SIG-M5 treated with dmso at 0.1 percent for 504 hours (cell line): ENCODE data around the gene DCUN1D1.

ENCODE experiments used
- DNase-seq: peaks from one replicate; lab custom pipeline; 2025; ENCODE audit not compliant: unreplicated experiment; lab: John Stamatoyannopoulos, UW

The DCUN1D1 gene

DNA sequence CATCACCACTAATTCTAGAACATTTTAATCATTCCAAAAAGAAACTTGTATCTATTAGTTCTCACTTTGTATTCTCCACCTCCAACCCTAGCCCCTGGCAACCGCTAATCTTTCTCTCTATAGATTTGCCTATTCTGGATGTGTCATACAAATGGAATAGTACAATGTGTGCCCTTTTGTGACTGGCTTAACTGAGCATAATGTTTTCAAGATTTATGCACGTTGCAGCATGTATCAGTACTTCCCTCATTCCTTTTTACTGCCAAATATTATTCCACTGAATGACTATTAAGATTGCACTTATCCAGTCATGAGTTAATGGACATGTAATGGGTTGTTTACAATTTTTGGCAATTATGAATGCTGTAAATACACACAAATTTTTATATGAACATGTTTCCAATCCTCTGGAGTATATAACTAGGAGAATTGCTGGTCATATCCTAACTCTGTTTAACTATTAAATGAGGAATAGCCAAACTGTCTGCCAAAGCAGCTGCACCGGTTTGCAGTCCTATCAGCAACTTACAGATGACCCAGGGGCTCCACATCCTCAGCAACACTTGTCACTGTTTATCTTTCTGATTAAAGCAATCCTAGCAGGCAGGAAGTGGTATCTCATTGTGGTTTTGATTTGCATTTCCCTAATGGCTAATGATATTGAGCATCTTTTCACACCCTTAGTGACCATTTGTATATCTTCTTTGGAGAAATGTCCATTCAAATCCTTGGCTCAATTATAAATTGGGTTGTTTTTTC, 42.9 kb downstream of the DCUN1D1 start:
- no peak for DNase-seq

DNA sequence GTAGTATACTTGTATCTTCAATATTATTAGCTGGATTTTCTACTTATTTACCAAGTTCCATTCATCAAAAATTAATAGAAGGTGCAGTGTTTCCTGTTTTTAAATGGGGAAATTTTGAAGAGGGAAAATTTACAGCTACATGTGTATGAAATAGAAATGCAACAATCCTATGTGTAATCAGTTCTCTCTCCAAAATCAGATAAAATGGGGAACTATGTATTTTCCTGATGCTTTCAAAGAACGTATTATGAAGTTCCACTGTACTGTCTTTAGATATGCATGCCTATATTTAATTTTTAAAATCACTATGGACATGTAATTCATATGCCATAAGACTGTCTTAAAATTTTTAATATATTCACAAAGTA, 43.4 kb downstream of the DCUN1D1 start:
- DNase-seq = no peak

DNA sequence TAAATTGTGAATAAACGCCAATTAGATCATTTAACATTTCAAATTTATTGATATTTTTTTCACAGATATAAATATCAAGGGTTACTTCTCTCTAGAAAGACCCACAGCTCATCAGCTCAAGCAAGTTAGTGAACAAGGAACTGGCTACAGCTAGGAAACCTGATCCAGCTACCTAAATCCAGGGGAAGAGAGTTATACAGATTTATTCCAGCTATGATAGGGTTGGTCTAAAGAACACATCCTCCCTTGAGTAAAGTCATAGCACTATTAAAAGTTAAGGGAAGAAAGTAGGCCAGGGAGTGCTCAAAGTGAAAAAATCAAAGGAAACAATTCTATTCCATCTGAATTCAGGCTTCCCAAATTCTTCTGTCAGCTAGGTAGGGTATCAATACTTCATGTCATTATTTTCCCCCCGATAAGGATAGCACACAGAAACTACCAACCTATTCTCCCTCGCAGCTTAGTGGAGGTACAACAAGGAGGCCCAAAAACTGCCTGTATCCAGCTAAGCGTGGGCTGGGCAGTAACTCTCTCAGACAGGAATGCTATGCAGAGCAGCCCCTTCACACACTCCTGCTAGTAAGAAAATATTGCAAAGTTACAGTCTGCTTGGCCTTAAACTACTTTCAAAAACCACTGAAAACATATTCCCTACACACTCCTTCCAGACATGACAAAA, 44.0 kb downstream of the DCUN1D1 start:
- DNase-seq = no peak

DNA sequence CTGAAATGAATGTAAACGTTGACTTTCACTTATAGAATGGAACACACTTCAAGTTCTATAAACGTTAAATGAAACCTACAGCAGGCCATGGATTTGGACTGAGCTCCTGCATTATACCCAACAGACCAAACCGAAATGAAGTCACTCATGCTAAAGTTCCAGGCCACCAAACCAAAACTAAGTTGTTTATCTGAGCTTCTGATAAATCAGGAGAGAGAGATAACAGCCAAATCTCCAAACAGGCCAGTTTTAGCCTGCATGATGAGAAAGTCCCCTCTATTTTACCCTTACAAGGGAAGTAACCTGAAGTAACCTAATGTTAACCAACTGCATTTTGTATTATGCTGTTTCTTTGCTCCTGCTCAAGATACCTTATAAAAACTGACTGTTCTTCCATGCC, 44.5 kb downstream of the DCUN1D1 start:
- no peak for DNase-seq

DNA sequence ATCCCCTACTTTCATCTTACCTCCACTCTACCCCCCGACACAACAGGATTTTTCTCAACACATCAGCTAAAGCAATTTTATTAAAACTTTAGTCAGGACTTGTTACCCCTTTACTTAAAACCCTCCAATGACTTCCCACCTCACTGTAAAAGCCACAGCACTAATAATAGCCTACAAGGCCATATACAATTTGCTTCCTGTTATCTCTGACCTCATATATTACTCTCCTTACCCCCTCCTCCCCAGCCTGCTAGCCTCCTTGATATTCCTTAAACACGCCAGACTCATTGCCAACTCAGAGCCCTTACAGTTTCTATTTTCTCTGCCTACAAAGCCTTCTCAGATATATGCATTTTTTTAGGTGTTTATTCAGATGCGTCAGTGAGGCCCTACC, 54.4 kb downstream of the DCUN1D1 start:
- DNase-seq = peak; percentile 40

DNA sequence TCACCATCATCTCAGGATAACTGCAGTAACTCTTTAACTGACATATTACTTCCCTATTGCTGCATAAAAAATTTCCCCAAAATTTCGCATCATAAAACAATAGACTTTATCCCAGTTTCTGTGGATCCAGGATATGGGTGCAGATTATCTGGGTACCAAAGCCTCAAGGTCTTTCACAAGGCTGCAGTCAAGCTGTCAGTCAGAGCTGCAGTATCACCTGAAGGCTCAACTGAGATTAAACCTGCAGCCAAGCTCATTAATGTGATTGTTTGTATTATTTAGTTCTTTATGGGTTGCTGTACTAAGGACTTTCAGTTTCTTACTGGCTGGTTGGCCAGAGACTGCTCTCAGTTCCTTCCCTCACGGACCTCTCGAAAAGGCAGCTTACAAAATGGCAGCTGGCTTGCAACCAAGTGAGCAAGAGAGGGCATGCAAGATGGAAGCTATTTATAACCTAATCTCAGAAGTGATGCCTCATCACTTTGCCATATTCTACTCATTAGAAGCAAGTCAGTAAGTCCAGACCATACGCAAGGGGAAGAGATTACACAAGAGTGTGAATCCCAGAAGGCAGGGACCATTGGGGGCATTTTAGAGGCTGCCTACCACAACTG, 54.9 kb downstream of the DCUN1D1 start:
- peak; percentile 62 for DNase-seq

DNA sequence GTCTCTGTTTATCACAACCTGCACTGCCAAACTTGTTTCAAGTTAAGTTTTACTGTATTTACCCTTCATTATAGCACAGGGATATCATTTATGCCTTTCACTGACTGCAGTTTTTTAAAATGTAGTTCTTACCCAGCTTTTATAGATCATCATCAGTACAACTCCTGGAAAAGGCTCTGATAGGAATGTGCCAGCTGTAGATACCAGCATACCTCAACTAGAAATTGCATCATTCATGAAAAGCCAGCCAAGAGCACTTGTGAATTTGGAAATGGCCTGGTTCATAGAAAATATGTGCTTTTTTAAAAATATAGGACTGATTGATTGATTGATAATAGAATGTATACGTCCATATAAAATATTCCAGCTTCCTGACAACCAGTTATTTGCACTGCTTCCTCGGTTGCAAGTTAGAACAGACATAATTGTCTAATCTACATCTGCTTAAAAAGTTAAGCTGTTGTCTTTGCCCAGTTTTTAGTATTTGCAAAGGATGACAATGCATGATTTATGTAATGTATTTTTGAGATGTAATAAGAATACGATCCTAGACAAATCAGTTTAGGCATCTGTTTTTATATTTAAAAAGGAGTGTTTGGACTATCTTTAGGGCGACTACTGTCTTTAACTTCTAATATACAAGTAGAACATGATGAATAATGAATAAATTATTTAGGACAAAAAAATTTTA, 58.5 kb downstream of the DCUN1D1 start:
- DNase-seq = no peak

DNA sequence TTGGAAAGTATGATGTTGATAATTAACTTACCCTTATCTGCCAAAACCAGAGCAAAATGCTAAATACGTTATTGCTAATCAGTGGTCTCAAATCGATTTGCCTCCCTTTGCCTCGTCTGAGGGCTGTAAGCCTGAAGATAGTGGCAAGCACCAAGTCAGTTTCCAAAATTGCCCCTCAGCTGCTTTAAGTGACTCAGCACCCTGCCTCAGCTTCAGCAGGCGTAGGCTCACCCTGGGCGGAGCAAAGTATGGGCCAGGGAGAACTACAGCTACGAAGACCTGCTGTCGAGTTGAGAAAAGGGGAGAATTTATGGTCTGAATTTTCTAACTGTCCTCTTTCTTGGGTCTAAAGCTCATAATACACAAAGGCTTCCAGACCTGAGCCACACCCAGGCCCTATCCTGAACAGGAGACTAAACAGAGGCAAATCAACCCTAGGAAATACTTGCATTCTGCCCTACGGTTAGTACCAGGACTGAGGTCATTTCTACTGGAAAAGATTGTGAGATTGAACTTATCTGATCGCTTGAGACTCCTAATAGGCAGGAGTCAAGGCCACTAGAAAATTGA, 59.7 kb downstream of the DCUN1D1 start:
- no peak for DNase-seq

DNA sequence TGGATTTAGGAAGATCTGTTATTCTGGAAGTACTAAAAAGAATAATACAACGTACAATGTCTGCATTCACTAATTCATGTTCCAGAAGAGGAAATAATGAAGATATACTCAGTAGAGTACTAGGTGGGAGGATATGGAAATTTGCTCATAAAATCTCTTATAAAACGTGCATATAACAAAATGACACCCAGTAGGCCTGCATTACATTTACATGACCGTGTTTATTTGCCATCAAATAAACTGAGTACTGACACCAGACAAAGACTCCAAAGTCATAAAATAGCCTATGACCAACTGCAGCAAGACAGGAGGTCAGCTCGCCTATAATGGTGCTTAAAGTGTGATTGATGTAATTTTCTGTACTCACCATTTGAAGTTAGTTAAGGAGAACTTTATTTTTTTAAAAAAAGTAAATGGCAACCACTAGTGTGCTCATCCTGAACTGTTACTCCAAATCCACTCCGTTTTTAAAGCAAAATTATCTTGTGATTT, 60.4 kb downstream of the DCUN1D1 start:
- no peak for DNase-seq

DNA sequence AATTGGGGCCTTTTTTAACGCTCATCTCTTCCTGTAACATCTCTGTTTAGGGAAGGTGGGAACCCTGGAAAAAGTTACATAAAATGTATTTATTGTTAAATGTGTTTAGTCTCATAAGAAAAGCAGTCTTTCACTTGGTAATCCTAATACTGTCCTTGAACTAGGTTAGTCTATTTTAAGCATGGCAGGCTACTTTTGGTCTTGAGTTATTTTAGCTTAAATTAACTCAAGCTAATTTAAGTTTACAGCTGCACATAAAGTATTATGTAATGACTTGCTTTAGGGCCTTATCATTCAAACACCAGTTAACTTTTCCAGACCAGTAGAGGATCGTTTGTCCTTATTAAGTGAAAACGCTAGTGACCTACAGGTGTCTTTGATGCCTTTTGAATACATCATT, 63.2 kb downstream of the DCUN1D1 start:
- DNase-seq = no peak

DNA sequence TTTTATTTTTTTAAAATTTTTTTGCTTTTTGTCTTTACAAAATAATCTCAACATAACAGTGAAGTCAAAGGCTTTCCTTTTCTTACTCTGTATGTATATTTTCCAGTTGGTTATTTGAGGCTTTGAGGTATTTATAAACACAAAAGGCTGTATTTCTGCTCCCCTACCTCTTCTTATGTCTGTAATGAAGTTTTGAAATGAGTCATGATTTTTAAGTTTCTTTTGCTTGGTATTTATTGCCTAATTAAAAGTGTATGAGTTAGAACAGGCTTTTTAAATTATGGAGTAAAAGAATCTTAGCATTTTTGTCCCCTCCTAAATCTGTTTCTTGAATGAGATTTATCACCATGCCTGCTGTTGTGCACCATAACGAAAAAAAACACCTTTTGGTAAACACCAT, 66.0 kb downstream of the DCUN1D1 start:
- DNase-seq = no peak

DNA sequence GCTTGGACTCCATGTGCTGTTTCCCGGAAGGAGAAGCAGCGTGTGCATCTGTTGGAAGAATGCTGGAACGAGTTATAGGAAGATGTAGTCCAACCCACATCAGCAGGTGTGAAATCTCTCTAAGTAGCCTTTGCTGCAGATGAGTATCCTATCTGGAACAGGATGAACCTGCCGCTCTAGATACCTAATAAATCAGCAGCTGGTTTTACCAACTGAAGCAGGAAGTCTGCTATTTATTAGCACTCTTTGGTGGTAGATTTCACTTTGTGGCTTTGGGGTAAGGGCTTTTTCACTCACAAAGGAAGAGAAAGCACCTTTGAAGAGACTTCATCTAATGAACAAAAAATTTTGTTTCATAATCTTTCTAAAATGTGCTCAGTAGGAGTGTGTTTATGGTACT, 66.4 kb downstream of the DCUN1D1 start:
- no peak for DNase-seq

DNA sequence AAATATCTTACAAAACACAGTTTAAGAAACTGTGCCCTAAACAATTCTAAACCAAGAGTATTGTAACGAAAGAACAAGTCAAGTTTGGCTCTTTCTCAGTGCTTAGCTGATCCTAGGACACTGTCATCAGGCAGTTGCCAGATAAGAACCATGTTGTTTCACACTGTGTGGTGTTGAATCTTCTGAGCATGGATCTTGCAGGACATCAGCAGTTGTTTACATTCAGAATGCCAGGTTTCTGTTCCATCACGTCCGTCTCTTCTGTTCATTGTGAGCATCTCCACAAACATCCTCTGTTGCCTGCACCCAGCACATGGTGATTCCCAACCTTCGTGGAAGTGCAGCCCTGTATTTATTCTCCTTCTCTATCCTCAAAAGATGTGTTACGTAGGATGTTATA, 67.9 kb downstream of the DCUN1D1 start:
- DNase-seq = no peak

DNA sequence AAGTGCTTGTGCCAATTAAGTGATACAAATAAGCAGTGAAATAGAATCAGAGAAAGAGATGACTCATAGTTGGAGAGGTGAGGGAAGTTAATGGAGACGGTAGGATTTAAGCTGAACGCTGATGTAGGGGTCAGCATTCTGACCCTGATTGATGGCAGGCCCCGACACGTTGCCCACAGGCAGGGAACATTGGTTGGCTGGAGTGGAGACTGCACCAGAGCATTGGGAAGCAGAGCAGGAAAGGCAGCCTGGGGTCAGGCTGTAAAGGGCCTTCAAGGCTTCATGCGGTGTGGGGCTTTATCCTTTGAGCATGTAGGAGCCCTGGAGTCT, 68.6 kb downstream of the DCUN1D1 start:
- DNase-seq = no peak

DNA sequence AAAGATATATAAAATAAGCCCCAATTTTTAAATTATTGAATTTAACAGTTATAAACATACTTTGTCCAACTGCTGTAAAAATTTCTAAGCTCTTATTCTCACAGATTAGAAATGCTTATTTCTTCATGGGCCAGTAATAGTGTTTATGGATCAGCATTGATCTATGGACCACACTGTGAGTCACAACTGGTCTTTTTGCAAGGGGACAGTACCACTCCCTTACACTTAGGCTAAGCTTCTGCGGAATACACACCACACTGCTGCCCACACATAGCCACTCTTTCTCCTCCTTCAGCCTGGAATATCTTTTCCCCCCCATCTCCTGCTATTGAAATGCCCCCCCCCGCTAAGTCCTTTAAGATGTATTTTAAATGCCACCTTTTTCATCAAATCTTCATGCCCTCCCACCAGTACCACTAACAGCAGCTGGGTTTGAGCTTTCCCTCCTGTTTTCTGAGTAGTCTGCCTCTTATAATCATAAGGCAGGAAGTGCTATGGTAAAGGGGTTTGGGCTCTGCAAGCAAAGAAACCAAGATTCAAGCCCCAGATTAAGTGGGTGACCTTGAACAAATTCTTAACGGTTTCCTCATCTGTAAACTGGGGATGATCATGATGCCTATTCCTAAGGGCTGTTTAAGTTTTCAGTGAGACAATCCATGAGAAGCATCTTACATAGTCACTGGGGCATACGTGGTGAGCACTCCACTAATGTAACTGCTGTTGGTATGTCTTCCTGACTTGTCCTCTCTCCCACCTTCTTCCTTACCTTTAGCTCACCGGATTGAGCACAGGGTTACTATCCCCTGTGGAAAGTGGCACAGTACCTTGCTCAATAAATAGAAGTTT, 69.2 kb downstream of the DCUN1D1 start:
- no peak for DNase-seq

DNA sequence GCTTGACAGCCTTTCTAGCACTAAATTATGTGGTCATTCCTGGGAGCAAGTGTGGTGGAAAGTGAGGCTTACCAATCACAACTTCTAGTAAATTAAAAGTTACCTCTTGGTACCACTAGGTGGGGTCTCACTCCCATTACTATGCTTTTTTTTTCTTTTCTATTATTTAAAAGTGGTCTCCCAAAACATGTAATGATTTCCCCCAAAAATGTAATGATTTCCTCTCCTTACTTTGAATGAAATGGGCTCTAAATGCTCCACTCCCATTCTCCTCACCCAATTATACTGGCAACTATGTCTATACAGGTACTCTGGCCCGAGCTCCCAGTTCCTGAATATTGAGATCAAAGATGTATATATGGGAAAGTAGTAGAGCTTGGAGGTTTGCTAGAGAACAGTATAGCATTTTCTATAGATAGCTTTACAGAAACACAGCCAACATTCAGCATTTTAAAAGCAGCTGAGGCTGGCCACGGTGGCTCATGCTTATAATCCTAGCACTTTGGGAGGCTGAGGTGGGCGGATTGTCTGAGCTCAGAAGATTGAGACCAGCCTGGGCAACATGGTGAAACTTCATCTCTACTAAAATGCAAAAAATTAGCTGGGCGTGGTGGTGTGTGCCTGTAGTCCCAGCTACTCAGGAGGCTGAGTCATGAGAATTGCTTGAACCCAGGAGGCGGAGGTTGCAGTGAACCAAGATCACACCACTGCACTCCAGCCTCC, 70.9 kb downstream of the DCUN1D1 start:
- DNase-seq = peak; percentile 35

DNA sequence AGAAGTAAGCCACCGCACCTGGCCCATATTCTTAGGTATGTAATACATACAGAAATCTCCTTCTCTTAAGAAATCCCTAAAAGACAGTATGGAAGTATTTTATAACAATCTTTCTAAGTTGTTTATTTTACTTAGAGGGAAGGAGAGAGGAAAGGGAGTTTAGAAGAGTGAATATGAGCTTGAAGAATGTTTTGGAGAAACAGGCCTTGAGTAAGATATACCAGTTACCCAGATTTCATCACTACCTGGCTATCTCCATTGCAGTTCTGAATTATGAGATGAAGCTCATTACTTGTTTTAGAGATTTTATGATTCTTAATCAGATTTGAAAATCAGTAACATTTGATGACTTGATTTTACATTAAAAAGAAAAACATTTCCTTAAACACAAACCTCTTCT, 71.9 kb downstream of the DCUN1D1 start:
- no peak for DNase-seq

DNA sequence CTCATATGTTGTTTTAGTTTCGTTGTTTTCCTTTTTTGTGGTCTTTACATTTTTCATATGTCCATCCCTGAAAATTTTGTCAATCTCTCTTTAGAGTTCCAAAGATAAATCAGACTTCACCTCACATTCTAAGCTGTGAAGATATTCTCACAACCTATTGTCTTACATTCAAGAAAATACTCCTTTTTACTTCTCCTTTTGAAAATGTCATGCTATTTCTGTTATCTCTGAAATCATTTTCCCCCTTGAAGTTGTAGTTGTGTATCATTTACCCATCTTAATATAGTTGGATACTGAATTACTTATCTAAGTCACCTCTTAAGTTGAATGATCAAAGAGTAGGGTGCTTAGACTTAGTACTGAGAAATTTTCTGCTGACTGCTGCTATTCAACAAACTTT, 74.3 kb downstream of the DCUN1D1 start:
- no peak for DNase-seq

DNA sequence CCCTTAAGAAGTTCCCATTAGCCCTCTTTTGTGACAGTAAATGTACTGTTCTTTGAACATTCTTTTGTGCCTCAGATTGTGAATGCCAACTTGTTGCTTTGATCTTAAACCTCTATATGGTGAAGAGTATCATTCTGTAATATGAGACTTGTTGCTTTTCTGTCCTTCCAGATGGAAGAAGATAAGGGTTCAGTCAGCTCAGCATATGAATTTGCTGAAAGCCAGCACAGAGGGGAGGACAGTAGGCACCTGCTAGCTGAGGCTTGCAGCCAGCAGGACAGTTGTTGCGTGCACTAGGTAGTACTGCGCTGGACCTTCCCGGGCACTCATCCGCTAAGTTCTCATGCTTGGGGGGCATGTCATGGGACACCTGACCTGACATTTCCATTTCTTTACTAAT, 74.7 kb downstream of the DCUN1D1 start:
- no peak for DNase-seq

DNA sequence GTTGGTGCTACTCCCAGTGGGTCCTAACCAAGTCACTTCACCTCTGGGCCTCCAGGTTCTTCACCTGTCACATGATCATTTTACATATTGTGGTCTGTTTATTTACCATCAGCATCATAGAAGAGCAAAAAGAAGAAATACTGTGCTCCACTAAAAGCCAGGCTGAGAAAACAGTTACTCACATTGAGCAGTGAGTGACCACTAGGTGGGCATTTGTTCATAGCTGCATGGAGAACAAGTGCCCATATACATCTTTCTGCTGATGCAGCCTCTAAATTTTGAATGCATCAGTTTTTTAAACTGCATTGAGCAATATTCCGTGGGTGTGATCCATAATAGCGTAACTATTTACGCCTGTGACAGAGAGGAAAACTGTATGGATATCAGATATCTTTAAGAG, 76.2 kb downstream of the DCUN1D1 start:
- no peak for DNase-seq
